Left ventricle myocardium inferior (tissue), 1 donor: ENCODE results near the gene CELF2. TPM values are rescaled to one million over a fixed set of nuclear protein-coding genes. Genes with fewer than 3 reads are reported as not detected.
A peak's percentile ranks its signal among the peaks of the same experiment; 100 is the strongest.

Experiments
- DNase-seq: peaks from one replicate; pipeline ENCODE4 v3.0.0-alpha.2; 2020
- H3K27ac ChIP-seq: fragments of 200-600 bp; replicated peaks from 2 replicates; pipeline ENCODE4 v1.8.0; 2021
- H3K27me3 ChIP-seq: fragments of 200-600 bp; 2 replicates; pipeline ENCODE4 v1.8.0; 2021; ENCODE audit warnings: low read depth
- H3K36me3 ChIP-seq: fragments of 200-600 bp; 2 replicates; pipeline ENCODE4 v1.8.0; 2021
- H3K4me1 ChIP-seq: fragments of 200-600 bp; 2 replicates; pipeline ENCODE4 v1.8.0; 2021
- H3K4me3 ChIP-seq: fragments of 200-600 bp; 2 replicates; pipeline ENCODE4 v1.8.0; 2021; ENCODE audit warnings: mild to moderate bottlenecking, moderate library complexity
- H3K9me3 ChIP-seq: fragments of 200-600 bp; replicated peaks from 2 replicates; pipeline ENCODE4 v1.8.0; 2021
- CTCF ChIP-seq: fragments of 200-600 bp; IDR thresholded peaks from 2 replicates; pipeline ENCODE4 v1.8.0; 2021; ENCODE audit warnings: antibody characterized with exemption, mild to moderate bottlenecking, borderline replicate concordance
- intact Hi-C: fragments of 100-400 bp; cut with micrococcal nuclease; formaldehyde crosslinking; loops from one replicate; pipeline ENCODE4 v1.11.0; 2022
- total RNA-seq: library from RNA; stranded (reverse); fragmentation: NEBNext Ultra II Directional; extraction: Animal tissue kit (Norgen Biotek cat#: 25700); gene quantifications from one replicate; pipeline ENCODE4 v1.2.1, GENCODE V29; 2021
- donor health status: DM: no; HTN: yes; CAD: no; lungs with severe emphysema.

Gene CELF2
- total RNA-seq, 1 donor from 2014 or later = 74.9 TPM

- Histone ChIP-seq H3K4me3 (no peak overlapping the region), H3K27ac (no peak overlapping the region), H3K27me3 (no peaks in the 10 kb centered on the region), H3K4me1 (peaks cover 79% of the 10 kb centered on the region), H3K36me3 (no peaks in the 10 kb centered on the region), H3K9me3 (peaks cover 5% of the 10 kb centered on the region)
- DNase-seq = no peak
- TF ChIP-seq CTCF = no peak
- intact Hi-C loops = no loop called here
Observed at GRCh38 chr10:11106621-11107374, 89.1 kb downstream of the CELF2 start.

- peaks cover 5% of the 10 kb centered on the region for H3K9me3 ChIP-seq
- peaks cover 83% of the 10 kb centered on the region for H3K4me1 ChIP-seq
- intact Hi-C loops = no loop called here
- TF ChIP-seq CTCF = no peak
- no peaks in the 10 kb centered on the region for H3K36me3 ChIP-seq
- no peak for DNase-seq
- no peak overlapping the region for H3K4me3 ChIP-seq
- H3K27ac ChIP-seq = peak overlapping the region; percentile 61
- no peaks in the 10 kb centered on the region for H3K27me3 ChIP-seq
Observed at GRCh38 chr10:11107948-11108347, 90.3 kb downstream of the CELF2 start.

DNA sequence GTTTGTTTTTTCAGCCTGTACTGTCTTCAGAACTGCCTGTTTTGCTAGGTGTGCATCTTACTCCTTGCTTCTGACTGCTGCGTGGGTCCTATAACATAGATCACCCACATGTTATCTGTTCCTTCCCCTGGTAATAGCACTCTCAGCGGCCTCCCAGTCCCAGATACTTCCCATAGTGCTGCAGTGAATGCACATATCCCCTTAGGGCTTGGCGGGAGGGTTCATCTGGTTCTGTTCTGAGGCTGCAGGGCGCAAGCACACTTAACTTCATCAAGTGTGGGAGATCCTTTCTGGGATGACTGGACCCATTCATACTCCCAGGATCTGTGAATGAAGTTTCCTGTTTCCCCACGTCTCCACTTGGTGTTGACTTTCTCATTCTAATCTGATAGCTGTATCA is 90.7 kb downstream of the CELF2 start:
- H3K4me3 ChIP-seq = no peak overlapping the region
- H3K9me3 ChIP-seq = peaks cover 5% of the 10 kb centered on the region
- intact Hi-C loops = no loop called here
- DNase-seq = no peak
- no peak for TF ChIP-seq CTCF
- H3K4me1 ChIP-seq = peaks cover 87% of the 10 kb centered on the region
- no peaks in the 10 kb centered on the region for H3K36me3 ChIP-seq
- no peaks in the 10 kb centered on the region for H3K27me3 ChIP-seq
- H3K27ac ChIP-seq = peak overlapping the region; percentile 61

GRCh38 chr10:11109590-11109989 is 91.9 kb downstream of the CELF2 start:
- peaks cover 88% of the 10 kb centered on the region for H3K4me1 ChIP-seq

GRCh38 chr10:11110539-11110938 is 92.9 kb downstream of the CELF2 start:
- H3K9me3 ChIP-seq = peaks cover 5% of the 10 kb centered on the region
- intact Hi-C loops = no loop called here
- no peak overlapping the region for H3K4me3 ChIP-seq
- no peaks in the 10 kb centered on the region for H3K36me3 ChIP-seq
- TF ChIP-seq CTCF = no peak
- DNase-seq = no peak
- H3K27ac ChIP-seq = peak overlapping the region; percentile 61
- no peaks in the 10 kb centered on the region for H3K27me3 ChIP-seq
- H3K4me1 ChIP-seq = peaks cover 88% of the 10 kb centered on the region

More at GRCh38 chr10:11109590-11109989, 91.9 kb downstream of the CELF2 start:
- no peak for DNase-seq
- no peak for TF ChIP-seq CTCF
- H3K9me3 ChIP-seq = peaks cover 5% of the 10 kb centered on the region
- H3K36me3 ChIP-seq = no peaks in the 10 kb centered on the region
- H3K27ac ChIP-seq = peak overlapping the region; percentile 61
- no peak overlapping the region for H3K4me3 ChIP-seq
- H3K27me3 ChIP-seq = no peaks in the 10 kb centered on the region
- intact Hi-C loops = no loop called here
